ENCODE data around the gene CYTL1. TPM values are rescaled to one million over a fixed set of nuclear protein-coding genes. Genes with fewer than 3 reads are reported as not detected.

Gene CYTL1
- total and polyA plus RNA-seq, 2 experiments from 2014 or later = 0.57 to 1.8 TPM

DNA sequence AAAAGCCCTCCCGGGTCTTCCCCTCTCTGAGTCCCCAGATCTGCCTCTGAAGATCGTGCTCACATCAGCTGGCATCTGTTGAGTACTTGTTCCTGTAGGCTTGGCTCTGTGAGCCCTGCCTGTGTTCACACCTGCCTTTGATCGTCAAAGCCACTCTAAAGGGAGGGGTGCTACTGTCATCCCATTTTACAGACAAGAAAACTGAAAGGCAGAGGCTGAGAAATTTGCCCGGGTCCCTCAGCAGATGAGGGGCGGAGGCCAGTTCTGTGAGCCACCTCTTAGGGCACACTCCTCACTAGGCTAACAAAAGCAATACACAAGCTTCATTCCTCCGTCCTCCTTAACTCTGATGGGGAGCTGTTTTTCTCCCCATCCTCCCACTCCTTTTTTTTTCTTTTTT, 655 bp downstream of the CYTL1 start:
- H3K36me3 ChIP-seq = no peaks in the 10 kb centered on the region
- no peak overlapping the region for H3K4me3 ChIP-seq
- no peak overlapping the region for H3K27ac ChIP-seq
- H3K4me1 ChIP-seq (ENCODE audit: low read depth) = no peaks in the 10 kb centered on the region
- no peak for DNase-seq (ENCODE audit: low read depth in 1 of 2, low spot score in 1 of 2)
- peaks cover 10% of the 10 kb centered on the region for H3K27me3 ChIP-seq
- TF ChIP-seq CTCF (IDR thresholded peaks at IDR 0.05; ENCODE audit: low read depth, low read length) = no peak
- H3K9me3 ChIP-seq (ENCODE audit: low read depth) = no peaks in the 10 kb centered on the region

DNA sequence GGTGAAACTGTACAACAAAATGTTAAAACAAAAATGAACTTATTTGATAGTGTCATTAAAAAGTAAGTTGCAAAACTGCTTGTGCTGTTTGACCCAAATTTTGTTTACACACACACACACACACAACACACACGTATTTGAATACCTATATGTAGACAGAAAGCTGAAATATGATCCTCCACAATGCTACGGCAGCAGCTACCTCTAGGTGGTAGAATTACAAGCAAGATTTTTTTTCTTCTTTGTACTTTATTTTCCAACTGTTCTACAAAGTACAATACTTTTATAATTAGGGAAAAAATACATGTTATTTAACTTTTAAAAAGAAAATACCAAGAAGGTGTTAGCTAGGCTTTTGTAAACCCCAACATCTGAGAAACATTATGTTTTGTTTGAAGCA, 1.2 kb downstream of the CYTL1 start:
- no peak for DNase-seq (ENCODE audit: low read depth in 1 of 2, low spot score in 1 of 2)
- H3K4me1 ChIP-seq (ENCODE audit: low read depth) = no peaks in the 10 kb centered on the region
- H3K9me3 ChIP-seq (ENCODE audit: low read depth) = no peaks in the 10 kb centered on the region
- H3K27ac ChIP-seq = no peak overlapping the region
- peak; percentile 9 for TF ChIP-seq CTCF (IDR thresholded peaks at IDR 0.05; ENCODE audit: low read depth, low read length)
- peaks cover 10% of the 10 kb centered on the region for H3K27me3 ChIP-seq
- no peaks in the 10 kb centered on the region for H3K36me3 ChIP-seq
- H3K4me3 ChIP-seq = no peak overlapping the region

DNA sequence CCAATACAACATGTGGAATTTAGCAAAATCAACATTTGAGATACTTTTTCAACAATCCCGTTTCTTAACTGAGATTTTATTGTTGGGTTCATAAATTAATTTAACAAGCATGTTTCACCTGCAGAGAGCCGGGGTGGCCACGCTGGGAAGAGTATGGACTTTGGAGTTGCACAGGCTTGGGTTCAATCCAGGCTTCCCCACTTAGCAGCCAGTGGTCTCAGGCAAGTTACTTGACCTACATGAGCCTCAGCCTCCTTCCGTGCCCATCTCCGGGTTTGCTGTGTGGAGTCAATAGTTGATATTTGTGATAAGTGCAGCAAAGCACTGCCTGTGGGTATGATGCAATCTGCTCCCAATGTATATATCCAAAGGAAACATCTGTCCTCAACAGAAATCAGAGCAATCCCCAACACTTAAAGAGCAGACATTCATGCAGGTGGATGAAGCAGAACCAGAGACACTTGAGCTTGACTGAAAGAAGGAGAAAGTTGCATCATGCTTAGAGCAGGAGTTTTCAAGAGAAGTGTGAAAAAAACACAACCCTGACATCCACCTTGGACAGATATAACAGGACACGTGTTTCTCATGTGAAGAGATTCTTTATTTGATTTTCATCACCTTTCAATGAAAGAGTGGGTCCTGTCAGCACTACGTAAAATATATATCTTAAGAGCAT, 5.1 kb downstream of the CYTL1 start:
- Histone ChIP-seq H3K4me3 (no peak overlapping the region), H3K4me1 (ENCODE audit: low read depth) (no peaks in the 10 kb centered on the region), H3K27me3 (peaks cover 2% of the 10 kb centered on the region), H3K36me3 (no peaks in the 10 kb centered on the region), H3K9me3 (ENCODE audit: low read depth) (no peaks in the 10 kb centered on the region), H3K27ac (no peak overlapping the region)
- no peak for TF ChIP-seq CTCF (IDR thresholded peaks at IDR 0.05; ENCODE audit: low read depth, low read length)
- DNase-seq (ENCODE audit: low read depth in 1 of 2, low spot score in 1 of 2) = no peak

- H3K27ac ChIP-seq = no peak overlapping the region
- no peaks in the 10 kb centered on the region for H3K36me3 ChIP-seq
- TF ChIP-seq CTCF (IDR thresholded peaks at IDR 0.05; ENCODE audit: low read depth, low read length) = no peak
- no peak for DNase-seq (ENCODE audit: low read depth in 1 of 2, low spot score in 1 of 2)
- no peaks in the 10 kb centered on the region for H3K27me3 ChIP-seq
- H3K9me3 ChIP-seq (ENCODE audit: low read depth) = no peaks in the 10 kb centered on the region
- no peak overlapping the region for H3K4me3 ChIP-seq
- H3K4me1 ChIP-seq (ENCODE audit: low read depth) = no peaks in the 10 kb centered on the region
Observed at GRCh38 chr4:5012958-5013357, 6.3 kb downstream of the CYTL1 start.

GRCh38 chr4:5012244-5012898, 6.9 kb downstream of the CYTL1 start:
- H3K4me1 ChIP-seq (ENCODE audit: low read depth) = no peaks in the 10 kb centered on the region
- DNase-seq (ENCODE audit: low read depth in 1 of 2, low spot score in 1 of 2) = no peak
- H3K9me3 ChIP-seq (ENCODE audit: low read depth) = no peaks in the 10 kb centered on the region
- no peak overlapping the region for H3K27ac ChIP-seq
- H3K36me3 ChIP-seq = no peaks in the 10 kb centered on the region
- H3K27me3 ChIP-seq = no peaks in the 10 kb centered on the region
- no peak overlapping the region for H3K4me3 ChIP-seq
- TF ChIP-seq CTCF (IDR thresholded peaks at IDR 0.05; ENCODE audit: low read depth, low read length) = no peak

Data from cardiac muscle cell (in vitro differentiated cells and primary cell).